GM21825 (cell line): ENCODE measurements around the gene AKR1C3.
"Not testable (repeated sequence)": the region's sequence is repeated elsewhere in the genome, so short reads cannot be mapped to it uniquely, and the experiment has no call there.

Experiments
- ATAC-seq: cut with Tn5 transposase; IDR thresholded peaks from one replicate; pipeline ENCODE4 v1.9.1; 2021; ENCODE audit warnings: mild to moderate bottlenecking, moderate library complexity; ENCODE audit not compliant: unreplicated experiment

Gene AKR1C3

GRCh38 chr10:5088703-5089261 lies 5.4 kb upstream of the AKR1C3 start:
- no peak for ATAC-seq

- ATAC-seq = no peak
These were observed 4.3 kb upstream of the AKR1C3 start for GRCh38 chr10:5089865-5090264.

- ATAC-seq = no peak
These were observed 3.7 kb upstream of the AKR1C3 start for GRCh38 chr10:5090551-5090950.

DNA sequence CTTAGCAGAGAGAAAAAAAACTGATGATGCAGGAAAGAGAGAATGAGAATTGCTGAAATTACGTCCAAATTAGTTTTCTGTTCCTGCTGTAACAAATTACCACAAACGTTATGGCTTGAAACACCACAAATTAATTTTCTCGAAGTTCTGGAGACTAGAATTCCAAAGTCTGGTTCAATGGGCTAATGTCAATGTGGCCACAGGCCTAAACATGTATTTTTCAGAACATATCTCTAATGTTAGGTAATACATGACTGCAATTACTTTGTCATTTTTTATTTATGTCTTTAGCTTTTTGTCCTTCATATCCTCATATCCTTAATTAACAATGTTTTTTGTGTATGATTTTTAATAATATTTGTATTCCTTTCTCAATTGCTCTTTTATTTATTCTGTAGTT lies 3.0 kb upstream of the AKR1C3 start:
- ATAC-seq = no peak

GRCh38 chr10:5092375-5092774 lies 1.8 kb upstream of the AKR1C3 start:
- ATAC-seq = no peak

- no peak for ATAC-seq
These were observed 1.1 kb upstream of the AKR1C3 start for GRCh38 chr10:5092848-5093790.

DNA sequence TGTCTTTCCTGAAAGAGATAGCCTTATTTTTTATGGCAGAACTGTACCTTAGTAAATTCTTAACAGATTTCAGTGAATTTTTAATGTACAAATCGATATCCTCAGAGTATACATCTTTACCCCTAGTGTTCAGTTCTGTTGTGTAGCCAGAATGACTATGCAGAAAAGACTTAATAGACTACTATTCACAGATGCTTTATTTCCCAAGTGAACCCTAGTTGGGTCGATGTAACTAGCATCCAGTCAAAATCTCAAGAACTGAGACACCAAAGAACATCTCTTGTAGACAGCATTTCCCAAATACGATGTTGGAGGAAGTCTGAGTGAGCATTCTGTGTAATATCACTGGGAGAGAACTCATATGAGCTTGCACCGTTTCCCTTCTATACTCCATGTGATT lies 1.5 kb downstream of the AKR1C3 start:
- ATAC-seq = no peak

DNA sequence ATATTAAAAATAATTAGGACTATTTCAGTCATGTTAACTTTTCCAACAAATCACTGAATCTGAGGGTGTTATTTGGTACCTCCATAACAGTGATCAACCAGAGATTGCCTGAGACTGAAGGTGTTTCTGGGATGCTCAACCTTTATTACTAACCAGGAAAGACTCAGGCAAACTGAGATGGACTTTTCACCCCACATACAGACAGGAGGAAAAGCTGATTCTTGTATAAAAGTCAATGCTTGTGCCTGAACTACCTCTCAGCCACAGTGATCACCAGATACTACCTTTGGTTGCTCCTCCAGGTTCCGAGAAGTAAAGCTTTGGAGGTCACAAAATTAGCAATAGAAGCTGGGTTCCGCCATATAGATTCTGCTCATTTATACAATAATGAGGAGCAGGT lies 1.9 kb downstream of the AKR1C3 start:
- no peak for ATAC-seq

DNA sequence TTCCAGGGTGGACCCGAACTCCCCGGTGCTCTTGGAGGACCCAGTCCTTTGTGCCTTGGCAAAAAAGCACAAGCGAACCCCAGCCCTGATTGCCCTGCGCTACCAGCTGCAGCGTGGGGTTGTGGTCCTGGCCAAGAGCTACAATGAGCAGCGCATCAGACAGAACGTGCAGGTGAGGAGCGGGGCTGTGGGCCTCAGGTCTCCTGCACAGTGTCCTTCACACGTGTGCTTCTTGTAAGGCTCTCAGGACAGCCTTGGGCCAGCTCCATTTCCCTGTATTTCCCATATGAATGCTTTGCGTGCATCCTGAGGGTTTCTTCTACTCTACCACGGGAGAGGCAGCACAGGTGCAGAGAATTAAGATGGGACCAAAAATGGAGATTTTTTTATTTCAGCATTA lies 8.3 kb downstream of the AKR1C3 start:
- not testable (repeated sequence) for ATAC-seq

- no peak for ATAC-seq
These were observed 9.3 kb downstream of the AKR1C3 start for GRCh38 chr10:5103481-5103880.

DNA sequence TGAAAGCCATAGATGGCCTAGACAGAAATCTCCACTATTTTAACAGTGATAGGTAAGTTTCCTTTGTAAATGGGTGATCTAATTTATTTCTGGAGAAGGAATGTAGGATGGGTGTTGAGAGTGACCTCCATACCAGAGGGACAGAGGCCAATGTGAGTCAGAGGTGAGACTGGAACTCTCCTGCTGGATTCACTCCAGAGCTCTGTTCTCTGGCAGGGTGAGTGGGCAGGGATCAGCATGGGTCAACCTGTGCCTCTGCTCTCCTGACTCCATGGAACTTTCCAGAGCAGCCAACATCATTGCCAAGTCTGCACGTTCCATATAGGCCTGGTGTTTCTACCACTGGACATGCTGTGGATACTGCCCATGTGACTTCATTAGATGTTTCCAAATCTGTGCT lies 11.4 kb downstream of the AKR1C3 start:
- no peak for ATAC-seq

DNA sequence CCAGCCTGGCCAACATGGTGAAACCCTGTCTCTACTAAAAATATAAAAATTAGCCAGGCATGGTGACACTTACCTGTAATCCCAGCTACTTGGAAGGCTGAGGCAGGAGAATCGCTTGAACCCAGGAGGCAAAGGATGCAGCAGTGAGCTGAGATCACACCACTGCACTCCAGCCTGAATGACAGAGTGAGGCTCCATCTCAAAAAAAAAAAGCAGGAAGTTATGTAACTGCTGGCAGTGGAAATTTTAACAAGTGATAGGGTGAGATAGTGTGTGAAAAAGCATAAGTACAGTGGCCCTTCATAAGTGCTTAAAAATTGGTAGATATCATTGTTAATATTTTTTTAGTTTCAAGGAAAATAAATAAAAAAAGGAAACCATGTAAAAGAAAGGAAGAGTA lies 12.3 kb downstream of the AKR1C3 start:
- no peak for ATAC-seq

DNA sequence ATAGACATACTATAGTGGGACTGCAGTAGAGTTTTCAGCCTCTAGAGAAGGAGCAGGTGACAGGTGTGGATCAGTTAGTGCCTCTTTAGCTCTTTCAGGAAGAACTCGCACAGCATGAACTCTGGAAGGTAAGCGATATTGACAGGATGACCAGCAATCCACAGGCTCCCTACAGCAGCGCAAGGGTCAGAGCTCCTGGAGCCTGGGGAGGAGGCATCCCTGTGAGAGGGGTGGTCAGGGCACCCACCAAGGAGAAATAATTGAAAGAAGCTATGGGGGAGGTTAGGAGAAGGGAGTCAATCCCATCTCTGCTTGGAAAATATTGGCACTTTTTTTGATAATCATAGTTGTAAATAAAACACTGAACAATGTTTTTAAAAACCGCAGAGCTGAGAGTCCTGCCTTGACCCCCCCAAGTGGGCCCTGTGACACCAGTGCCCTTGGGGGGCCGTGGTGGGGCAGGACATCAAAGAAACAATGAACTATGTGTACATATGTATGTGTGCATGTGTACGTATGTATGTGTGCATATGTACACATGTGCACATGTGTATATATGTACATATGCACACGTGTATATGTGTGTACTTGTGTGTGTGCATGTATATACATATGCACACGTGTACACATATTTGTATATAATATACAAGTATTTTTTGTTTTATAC lies 13.8 kb downstream of the AKR1C3 start:
- ATAC-seq = no peak

DNA sequence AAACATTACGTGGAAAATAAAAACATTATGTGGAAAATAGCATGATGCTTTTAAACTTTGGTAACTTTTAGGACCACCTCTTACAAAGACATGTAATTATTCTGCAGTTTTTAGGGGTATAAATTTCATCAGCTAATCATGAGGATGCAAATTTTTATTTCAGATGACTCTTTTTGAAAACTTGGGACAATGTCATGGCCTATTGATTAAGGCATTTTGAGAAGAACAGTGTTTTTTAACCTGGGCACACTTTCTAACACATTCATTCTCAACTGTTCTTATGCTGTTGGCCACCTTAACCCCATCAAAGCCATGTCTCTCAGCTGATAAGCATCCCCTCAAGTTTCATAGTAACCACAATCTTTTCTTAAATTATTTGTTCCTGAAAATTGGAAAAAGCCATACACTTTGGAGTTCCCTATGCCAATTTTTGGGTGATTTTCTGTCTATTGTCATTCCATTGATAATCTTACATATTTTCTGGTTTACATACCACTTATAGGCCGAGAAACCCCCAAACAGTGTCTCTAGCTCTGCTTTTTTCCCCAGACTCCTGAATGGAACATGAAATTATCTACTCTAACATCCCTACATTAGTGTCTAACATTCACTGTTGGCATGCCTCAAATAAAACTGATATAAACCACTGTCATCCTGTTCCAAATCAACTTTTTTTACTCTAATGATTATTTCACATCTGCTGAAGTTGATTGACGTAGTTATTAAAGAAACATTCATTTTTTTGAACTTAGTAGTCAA lies 14.6 kb downstream of the AKR1C3 start:
- ATAC-seq = no peak

DNA sequence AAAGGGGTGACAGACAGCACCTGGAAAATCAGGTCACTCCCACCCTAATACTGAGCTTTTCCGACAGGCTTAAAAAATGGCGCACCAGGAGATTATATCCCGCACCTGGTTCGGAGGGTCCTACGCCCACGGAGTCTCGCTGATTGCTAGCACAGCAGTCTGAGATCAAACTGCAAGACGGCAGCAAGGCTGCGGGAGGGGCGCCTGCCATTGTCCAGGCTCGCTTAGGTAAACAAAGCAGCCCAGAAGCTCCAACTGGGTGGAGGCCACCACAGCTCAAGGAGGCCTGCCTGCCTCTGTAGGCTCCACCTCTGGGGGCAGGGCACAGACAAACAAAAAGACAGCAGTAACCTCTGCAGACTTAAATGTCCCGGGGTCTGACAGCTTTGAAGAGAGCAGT lies 15.6 kb downstream of the AKR1C3 start:
- not testable (repeated sequence) for ATAC-seq

- no peak for ATAC-seq
These were observed 22.4 kb downstream of the AKR1C3 start for GRCh38 chr10:5116621-5117020.

DNA sequence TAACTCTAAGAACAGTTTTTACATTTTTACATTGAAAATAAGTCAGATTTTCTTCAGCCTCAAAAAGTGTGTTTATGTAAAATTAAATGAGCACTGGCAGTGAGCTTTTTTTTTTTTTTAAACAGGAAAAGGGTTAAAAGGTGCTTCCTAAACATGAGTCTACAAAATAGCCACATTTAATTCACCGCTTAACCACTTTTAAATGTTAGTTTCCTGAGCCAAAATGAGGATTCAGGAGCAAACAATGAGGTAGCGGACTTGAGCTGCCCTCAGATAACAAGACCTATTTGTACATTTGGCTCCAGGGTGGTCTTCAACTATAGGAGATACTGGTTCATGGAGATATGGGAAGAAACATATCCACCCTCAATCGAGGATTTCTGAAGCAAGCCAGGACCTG lies 22.8 kb downstream of the AKR1C3 start:
- ATAC-seq = no peak

DNA sequence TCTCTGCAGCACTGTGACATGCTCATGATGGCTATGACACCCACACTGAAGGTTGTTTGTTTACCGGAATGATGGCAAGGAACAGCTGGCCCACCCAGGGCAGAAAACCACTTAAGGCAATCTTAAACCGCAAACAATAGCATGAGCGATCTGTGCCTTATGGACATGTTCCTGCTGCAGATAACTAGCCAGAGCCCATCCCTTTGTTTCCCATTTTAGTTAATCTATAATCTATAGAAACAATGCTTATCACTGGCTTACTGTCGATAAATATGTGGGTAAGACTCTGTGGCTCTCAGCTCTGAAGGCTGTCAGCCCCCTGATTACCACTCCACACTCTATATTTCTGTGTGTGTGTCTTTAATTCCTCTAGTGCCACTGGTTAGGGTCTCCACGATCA lies 25.8 kb downstream of the AKR1C3 start:
- not testable (repeated sequence) for ATAC-seq

GRCh38 chr10:5123886-5124285 lies 29.7 kb downstream of the AKR1C3 start:
- ATAC-seq = no peak

DNA sequence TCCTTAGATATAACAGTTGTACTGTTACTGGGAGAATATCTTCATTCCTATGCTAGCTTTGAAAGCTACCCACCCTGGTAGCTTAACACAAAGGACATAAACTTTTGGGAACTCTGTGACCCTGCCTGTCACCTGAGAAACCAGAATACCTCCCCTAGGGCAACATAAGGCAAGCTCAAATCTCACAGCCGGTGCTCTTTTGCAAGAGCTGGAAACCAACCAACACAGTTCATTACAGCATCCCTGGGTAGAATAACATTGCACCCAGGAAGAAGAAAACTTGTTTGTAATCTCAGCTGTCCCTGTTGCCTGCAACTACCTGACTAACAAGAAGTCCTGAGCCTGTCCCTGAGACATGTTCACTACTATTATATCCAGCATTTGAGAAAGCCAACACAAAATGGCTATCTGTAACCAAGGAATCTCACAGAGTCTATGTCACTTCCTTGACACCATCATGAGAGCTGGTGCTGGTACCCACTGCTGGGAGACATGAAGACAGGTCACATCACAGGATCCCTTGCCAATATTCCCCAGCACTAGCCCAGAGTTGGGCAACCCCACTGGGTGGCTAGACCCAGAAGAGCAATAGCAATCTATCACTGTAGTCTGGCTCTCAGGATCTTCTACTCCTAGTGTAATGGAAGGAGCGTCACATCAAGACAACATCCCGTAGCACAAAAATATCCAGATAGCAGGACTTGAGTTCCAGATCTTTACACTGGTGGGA lies 31.3 kb downstream of the AKR1C3 start:
- no peak for ATAC-seq

GRCh38 chr10:5135581-5135980 lies 41.4 kb downstream of the AKR1C3 start:
- no peak for ATAC-seq
